IPS-11a (cell line): ENCODE data around the gene EIF4EBP2.

Experiments used
- H3K4me3 ChIP-seq: one replicate; pipeline ENCODE4 v1.5.1; 2013; ENCODE audit warnings: low read depth, low read length, control low read depth

EIF4EBP2 gene

DNA sequence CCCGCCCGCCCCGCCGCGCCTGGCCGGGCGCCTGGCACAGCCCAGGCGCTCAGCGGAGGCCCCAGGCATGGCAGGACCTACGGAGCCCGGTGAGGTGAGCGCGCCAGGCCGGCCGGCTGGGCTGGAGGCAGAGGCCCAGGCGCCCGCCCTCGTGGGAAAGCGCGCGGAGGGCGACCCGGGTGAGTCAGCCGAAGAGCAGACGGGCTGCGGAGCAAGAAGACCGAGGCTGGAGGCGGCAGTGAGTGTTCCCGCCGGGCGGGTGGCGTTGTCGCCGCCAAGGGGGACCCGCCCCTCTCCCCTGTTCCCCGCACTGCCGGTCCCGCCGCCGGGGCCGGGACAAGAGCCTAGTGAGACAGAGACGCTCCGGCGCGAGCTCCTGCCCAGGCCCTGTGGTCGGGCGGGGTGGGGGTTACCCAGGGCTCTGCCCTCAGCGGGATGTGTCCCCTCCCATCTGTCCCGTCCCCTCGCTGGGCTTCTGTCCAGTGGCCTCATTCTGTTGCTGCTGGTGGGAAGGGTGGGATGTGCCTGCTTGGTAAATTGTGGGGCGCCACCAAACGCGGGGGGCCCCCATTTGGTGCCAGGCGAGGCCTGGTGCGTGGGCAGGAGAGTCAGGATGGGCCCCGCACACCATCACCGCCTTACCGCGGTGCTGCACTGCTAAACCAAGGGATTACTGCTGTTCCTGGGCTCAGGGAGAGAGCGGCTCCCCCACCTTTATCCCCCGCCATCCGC lies 54.5 kb downstream of the EIF4EBP2 start:
- H3K4me3 ChIP-seq, result peak overlapping the region; percentile 27

DNA sequence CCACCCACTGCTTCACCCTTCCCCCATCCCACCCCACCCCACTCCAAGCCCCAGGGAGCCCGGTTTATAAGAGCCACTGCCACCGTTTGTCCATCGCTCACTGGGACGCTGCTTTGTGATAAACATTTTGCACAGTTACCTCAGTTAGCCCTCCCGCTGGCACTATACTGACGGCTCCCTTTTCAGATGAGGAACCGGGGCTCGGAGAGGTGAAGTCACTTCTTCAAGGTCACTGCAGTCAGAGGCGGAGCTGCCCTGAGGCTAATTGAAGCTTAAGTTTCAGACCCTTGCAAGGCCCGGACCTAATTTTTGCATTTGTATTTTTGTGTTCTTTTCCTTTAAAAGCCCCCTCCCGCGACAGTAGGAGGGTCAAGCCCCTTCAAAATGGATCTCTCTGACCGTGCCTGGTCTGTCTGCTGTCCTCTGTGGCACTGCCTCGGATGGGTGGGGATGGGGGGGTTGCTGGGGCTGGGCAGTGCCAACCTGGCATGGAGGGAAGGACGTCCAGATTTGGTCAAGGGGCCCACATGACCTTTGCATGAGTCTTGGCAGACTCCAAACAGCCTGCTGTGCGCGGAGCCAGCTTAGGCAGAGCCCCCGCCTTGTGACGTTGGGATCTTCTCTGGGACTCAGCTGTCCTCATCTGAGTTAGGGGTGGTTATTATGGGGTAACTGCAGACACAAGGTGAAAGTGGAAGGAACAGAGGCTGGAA lies 55.3 kb downstream of the EIF4EBP2 start:
- H3K4me3 ChIP-seq, result no peak overlapping the region

DNA sequence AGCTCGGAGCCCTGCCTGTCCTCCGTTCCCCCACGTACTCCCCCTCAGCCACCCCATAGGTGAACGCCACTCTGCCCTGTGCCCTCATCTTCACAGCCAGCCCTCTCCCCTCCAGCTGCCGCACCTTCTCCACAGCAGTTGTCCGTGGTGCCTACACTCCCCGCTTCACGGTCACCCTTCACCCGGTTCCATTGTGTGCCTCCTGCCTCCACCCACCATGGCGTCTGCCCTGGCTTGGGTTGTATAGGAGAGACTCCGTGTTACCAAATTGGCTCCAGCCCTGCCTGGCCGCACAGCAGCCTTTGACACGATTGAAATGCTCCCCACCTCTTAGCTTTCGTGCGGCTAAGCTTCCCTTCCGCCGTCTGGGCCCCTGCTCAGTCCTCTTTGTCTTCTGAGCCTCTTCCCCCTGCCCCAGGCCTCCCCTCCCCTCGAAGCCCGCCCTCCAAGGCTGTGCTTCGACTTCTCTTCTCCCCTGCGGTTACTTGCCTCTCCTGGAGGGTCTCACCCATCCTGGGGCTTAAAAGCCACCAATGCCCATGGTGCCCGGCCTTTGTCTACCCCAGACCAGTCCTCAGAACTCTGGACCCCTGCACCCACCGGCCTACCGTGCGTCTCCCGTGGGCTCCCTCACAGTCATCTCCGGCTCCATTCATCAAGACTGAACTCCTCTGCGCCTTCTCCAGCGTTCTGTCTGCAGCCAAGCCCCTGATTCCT lies 56.0 kb downstream of the EIF4EBP2 start:
- no peak overlapping the region for H3K4me3 ChIP-seq

DNA sequence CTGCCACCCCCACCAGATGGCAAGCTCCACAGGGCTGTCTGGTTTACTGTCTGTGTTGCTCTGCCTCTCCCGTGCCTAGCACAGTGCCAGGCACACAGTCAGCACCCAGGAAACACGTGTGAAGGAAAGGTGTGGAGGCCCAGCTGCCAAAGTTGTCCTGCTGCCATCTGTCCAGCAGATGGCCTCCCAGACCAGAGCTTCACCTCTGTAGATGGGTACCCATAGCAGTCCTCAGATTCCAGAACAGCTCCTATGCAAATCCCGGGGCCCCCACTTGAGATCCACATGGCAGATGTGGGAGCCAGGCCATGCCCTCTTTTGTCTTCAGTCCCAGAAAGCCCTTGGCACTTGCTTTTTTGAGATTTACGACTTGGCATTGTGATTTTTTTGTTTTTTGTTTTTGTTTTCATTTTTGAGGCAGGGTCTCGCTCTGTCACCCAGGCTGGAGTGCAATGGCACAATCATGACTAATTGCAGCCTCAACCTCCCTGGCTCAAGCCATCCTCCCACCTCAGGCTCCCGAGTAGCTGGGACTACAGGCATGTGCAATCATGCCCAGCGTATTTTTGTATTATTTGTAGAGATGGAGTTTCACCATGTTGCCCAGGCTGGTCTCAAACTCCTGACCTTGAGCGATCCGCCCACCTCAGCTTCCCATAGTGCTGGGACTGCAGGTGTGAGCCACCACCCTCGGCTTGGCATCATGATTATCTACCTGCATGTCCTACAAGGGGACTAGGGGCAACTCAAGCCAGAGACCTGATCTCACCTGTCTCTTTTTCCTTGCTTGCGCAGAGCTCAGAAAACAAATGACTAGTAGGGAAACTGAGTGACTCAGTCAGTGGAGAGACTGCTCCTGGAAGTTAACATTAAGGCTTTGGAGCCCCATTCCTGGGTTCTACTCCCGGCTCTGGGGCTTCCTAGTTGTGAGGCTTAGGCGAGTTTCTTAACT lies 57.7 kb downstream of the EIF4EBP2 start:
- no peak overlapping the region for H3K4me3 ChIP-seq

DNA sequence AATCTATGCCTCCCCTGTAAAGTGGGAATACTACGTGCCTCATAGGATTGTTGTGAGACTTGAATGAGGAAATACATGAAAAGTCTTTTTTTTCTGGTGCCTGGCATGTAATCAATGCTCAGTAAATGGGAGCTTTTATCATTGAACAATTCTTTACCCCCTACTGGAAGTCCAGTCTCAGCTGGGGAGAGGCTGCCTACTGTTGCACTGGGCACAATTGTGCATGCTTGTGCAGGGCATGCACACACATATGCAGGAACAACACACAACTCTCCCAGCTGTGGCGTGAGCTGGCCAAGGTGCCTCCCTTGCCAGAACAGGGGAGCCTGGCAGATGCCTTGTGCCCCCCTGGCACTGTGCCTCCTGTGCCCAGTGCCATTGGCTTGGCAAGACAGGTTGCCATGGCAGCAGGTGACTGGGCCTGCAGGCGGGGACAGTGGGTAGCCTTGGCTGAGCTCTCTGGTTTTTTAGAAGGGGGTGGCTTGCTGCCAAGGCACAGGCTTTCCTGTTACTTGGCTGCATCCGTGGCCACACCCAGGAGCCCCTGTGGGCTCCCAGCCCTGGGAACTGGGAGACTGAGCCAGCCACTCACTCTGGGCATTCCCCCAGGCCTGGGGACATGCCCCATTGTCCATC lies 58.5 kb downstream of the EIF4EBP2 start:
- no peak overlapping the region for H3K4me3 ChIP-seq

DNA sequence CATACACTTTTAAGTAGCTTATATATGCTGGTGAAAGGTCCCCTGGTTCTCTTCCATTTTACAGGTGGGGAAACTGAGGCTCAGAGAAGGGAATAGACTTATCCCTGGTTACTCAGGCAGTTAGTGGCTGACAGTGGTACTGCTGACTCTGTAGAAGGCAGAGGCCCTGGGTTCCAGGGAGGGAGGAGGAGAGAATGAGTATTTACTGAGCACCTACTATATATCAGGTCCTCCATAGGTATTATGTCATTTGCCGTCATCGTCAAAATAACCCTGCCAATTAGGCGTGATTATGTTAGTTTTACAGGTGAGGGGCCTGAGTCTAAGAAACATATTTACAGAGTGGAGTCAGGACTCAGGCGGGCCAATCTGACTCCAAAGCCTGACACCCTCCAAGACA lies 61.3 kb downstream of the EIF4EBP2 start:
- H3K4me3 ChIP-seq, result no peak overlapping the region

DNA sequence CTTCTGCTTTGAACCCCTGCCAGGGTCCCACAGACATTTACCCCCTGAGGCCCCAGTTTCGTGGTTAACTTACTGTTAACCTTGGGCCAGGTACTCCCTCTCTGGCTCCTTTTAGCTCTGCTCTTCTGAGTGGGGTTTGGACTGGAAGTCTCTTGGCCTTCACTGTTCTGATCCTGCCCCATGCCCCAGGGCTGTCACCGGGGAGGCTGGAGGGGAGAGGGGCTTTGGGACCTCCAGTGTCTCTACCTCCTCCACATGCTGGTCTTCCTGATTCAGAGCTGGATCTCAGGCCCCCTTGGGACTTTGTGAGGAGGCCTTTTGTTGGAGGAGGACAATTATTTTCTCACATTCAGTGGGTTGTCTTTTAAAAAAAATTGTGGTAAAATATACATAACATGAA lies 61.9 kb downstream of the EIF4EBP2 start:
- no peak overlapping the region for H3K4me3 ChIP-seq

DNA sequence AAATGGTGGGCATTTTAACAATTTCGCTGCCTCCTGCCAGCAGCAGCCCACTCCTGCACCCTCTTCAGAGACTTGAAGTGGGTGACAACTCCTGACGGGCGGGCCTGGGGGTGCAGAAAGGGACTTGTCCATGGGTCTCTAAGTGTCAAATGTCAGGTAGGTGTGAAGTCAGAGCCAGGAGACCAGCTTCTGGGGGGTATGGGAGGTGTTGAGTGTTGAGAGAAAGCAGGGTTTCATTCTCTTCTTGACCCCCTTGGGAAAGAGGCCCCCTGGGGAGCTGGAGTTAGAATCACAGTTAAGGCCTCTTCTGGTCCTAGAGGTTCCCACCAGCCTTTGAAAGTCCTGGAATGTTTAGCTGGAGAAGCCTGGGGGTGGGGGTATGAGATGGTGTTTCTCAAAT lies 63.0 kb downstream of the EIF4EBP2 start:
- no peak overlapping the region for H3K4me3 ChIP-seq

DNA sequence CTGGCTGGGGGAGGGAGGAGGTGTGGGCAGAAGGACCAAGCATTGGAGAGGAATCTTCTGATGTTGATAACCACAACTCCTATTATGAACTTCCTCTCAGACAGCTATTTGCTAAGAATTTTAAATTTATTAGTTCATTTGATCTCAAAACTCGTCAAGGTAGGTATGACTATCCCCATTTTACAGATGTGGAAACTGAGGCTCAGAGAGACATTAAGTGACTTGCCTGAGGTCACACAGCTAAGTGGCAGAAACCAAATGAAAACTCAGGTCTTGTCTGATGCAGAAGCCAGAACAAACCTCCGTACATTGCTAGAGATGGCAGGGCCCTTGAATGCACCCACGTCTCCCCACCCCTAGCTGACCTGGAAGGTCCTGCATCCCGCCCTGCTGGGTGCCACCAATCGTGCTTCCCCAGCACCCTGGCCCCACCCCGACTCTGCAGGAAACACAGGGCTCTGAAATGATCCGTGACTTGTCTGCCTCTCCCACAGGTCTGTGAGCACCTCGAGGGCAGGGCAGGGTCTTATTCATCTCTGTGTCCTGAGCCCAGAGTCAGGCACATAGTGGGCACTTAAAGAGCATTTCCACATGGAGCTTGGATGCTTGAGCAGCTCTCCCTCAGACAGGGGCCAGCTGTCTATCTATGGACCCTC lies 69.0 kb downstream of the EIF4EBP2 start:
- H3K4me3 ChIP-seq, result no peak overlapping the region

DNA sequence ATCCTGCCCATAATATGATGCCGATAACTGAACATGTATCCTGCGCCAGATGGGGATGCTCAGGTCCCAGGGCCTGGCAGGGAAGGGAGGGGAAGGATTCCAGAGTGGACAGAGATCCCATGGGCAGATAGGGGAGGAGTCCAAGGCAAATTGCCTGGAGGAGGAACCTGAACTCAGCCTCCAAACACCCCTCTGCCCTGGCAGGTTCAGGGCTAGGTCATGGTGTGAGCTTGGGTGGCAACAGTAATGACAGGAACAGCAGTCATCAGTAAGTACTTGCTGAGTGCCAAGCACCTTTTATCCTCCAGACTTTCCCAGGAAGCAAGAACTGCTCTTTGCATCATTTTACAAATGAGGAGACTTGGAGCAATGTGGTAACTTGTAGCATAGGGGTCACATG lies 70.8 kb downstream of the EIF4EBP2 start:
- H3K4me3 ChIP-seq, result no peak overlapping the region

DNA sequence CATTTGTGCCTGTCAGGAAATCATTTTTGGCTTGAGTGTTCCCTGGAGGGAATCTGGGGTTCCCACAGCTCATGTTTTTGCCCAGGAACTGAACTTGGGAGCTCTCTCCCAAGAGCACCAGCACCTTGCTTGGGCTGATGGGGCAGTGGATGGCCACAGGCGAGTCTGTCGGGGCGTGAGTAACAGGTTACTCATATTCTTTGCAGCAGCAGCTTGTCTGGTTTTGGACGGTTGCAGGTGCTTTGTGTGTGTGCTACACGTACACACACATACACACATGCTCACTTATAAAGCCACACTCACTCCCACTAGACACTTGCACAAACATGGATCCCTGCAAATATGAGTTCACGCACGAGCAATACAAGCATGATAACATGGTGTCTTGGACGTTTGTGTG lies 71.7 kb downstream of the EIF4EBP2 start:
- no peak overlapping the region for H3K4me3 ChIP-seq

DNA sequence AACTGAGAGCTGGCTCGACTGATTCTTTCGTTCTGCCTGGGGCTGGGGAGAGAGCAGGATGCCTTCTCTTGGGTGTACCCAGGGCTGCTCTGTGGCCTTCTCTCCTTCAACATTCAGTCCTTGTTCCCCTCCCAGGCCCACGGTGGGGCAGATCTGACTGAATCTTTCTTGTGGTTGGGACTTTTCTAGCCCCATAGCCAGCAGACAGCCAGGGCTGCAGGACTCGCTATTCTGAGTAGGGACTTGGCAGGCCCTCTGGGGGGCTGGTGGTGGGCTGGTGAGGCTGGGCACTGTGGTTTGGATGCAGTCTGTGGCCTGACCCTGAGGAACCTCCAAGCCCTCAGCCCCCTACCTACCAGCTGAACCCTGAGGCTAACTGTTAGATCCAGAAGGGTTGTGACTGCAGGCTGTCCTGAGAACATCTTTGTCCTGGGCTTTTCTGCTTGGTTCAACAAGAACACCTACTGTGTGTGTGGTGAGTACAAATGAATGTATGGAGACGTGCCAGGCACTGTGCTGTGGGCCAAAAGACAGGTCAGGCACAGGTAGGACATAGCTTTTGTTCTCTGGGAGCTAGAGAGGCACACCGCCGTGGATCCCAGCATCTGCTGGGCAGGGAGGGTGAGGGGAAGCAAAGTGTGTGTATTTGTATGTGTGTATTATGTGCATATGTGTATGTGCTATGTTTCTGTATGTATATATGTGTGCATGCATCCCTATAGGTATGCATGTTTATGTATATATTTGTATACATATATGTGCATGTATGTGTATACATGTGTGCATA lies 72.5 kb downstream of the EIF4EBP2 start:
- H3K4me3 ChIP-seq, result no peak overlapping the region

DNA sequence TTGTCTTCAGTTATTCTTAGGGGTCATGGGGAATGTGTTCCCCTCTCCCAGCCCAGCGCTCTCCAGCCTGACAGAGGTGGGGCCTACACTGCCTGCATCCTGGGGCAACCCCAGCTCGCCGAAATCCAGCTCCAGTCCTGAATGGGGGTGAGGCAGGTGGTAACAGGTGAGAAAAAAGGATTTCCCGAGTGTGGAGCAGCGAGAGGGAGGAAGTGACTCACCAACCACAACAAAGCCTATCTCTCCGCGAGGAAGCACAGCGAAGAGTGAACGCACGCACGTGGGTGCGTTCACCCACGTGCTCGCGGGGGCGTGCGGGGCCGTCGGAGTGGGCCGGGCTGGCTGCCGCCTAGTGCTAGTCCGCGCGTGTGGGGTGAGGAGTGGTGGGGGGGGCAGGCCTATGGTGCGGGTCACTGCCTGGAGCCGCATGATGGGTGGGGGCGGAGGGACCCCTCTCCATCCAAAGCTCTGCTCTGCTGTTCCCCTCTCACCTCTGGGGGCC lies 73.8 kb downstream of the EIF4EBP2 start:
- H3K4me3 ChIP-seq, result peak overlapping the region; percentile 56
